GM23338 (cell line): Measurements from ENCODE around the gene ATXN2. TPM values are rescaled to one million over a fixed set of nuclear protein-coding genes. Genes with fewer than 3 reads are reported as not detected.

Experiments
- ATAC-seq: fragments of 200-7000 bp; cut with Tn5 transposase; 3 replicates; pipeline ENCODE4 v1.9.1; 2020
- DNase-seq: peaks from one replicate; pipeline ENCODE4 v3.0.0-alpha.2; 2015; ENCODE audit warnings: low spot score
- H2AFZ ChIP-seq: fragments of 200-600 bp; sonication (generic); 2 replicates; pipeline ENCODE4 v1.8.0; 2016; ENCODE audit warnings: antibody characterized with exemption, mild to moderate bottlenecking, moderate library complexity
- H3F3A ChIP-seq: fragments of 200-600 bp; sonication (generic); replicated peaks from 2 replicates; pipeline ENCODE4 v1.8.0; 2017; ENCODE audit warnings: antibody characterized with exemption, mixed run types, low read depth
- H3K27ac ChIP-seq: fragments of 200-600 bp; sonication (generic); 2 replicates; pipeline ENCODE4 v1.6.1; 2016; ENCODE audit warnings: low read depth
- H3K27me3 ChIP-seq: fragments of 200-600 bp; sonication (generic); 2 replicates; pipeline ENCODE4 v1.8.0; 2016; ENCODE audit warnings: mild to moderate bottlenecking, mixed run types, moderate library complexity; ENCODE audit not compliant: insufficient read depth
- H3K36me3 ChIP-seq: fragments of 200-600 bp; sonication (generic); 2 replicates; pipeline ENCODE4 v1.8.0; 2016; ENCODE audit warnings: mild to moderate bottlenecking; ENCODE audit not compliant: insufficient read depth
- H3K4me1 ChIP-seq: fragments of 200-600 bp; sonication (generic); 2 replicates; pipeline ENCODE4 v1.8.0; 2016; ENCODE audit warnings: mild to moderate bottlenecking, moderate library complexity; ENCODE audit not compliant: insufficient read depth
- H3K4me2 ChIP-seq: fragments of 200-600 bp; sonication (generic); 2 replicates; pipeline ENCODE4 v1.7.1; 2017; ENCODE audit warnings: mixed run types
- H3K4me3 ChIP-seq: fragments of 200-600 bp; sonication (generic); 2 replicates; pipeline ENCODE4 v1.6.1; 2016; ENCODE audit warnings: mixed run types
- H3K79me2 ChIP-seq: fragments of 200-600 bp; sonication (generic); replicated peaks from 2 replicates; pipeline ENCODE4 v1.8.0; 2017; ENCODE audit warnings: mild to moderate bottlenecking; ENCODE audit not compliant: insufficient read depth
- H3K9me2 ChIP-seq: fragments of 200-600 bp; sonication (generic); 2 replicates; pipeline ENCODE4 v1.8.0; 2017; ENCODE audit not compliant: insufficient read depth
- H4K20me1 ChIP-seq: fragments of 200-600 bp; sonication (generic); replicated peaks from 2 replicates; pipeline ENCODE4 v1.8.0; 2017; ENCODE audit warnings: mild to moderate bottlenecking; ENCODE audit not compliant: insufficient read depth
- H3K27ac Mint-ChIP-seq: 2 replicates; pipeline ENCODE4 v1.8.0; 2020; ENCODE audit warnings: inconsistent platforms, mild to moderate bottlenecking, moderate library complexity, mixed read lengths
- H3K27me3 Mint-ChIP-seq: 3 replicates; pipeline ENCODE4 v1.8.0; 2022; ENCODE audit warnings: low read depth, mild to moderate bottlenecking, moderate library complexity, mixed read lengths, inconsistent platforms; ENCODE audit not compliant: insufficient read depth, poor library complexity
- H3K36me3 Mint-ChIP-seq: 3 replicates; pipeline ENCODE4 v1.8.0; 2021; ENCODE audit warnings: low read depth, mild to moderate bottlenecking, inconsistent platforms, moderate library complexity, mixed read lengths
- H3K4me1 Mint-ChIP-seq: 3 replicates; pipeline ENCODE4 v1.8.0; 2020; ENCODE audit warnings: mild to moderate bottlenecking, inconsistent platforms, mixed read lengths
- H3K4me3 Mint-ChIP-seq: 3 replicates; pipeline ENCODE4 v1.8.0; 2021; ENCODE audit warnings: moderate library complexity, mild to moderate bottlenecking, inconsistent platforms, mixed read lengths
- H3K9me3 Mint-ChIP-seq: 3 replicates; pipeline ENCODE4 v1.8.0; 2020; ENCODE audit warnings: moderate library complexity, mild to moderate bottlenecking, inconsistent platforms, mixed read lengths
- CREB1 ChIP-seq: fragments of 250-450 bp; sonication (Bioruptor Pico); IDR thresholded peaks from 2 replicates; pipeline ENCODE4 v1.5.0; 2020; ENCODE audit warnings: low read depth, mild to moderate bottlenecking, moderate library complexity
- CTCF ChIP-seq, 2 experiments: fragments of 200-600 bp in 1 of 2; sonication (generic) in 1 of 2; conservative IDR thresholded peaks; 2 replicates each; pipeline versions ENCODE4 v1.5.1 to v1.6.1; 2016 to 2017; ENCODE audit warnings: antibody characterized with exemption in 2 of 2, low read depth in 2 of 2, mild to moderate bottlenecking in 2 of 2, moderate library complexity in 1 of 2
- EZH2 ChIP-seq: fragments of 200-600 bp; sonication (generic); IDR thresholded peaks from one replicate; pipeline ENCODE4 v1.8.0; 2017; ENCODE audit warnings: antibody characterized with exemption, mild to moderate bottlenecking, low read depth; ENCODE audit not compliant: unreplicated experiment
- EZH2phosphoT487 ChIP-seq: fragments of 200-600 bp; sonication (generic); IDR thresholded peaks from one replicate; pipeline ENCODE4 v1.8.1; 2018; ENCODE audit warnings: antibody characterized with exemption; ENCODE audit not compliant: unreplicated experiment
- NANOG ChIP-seq: IDR thresholded peaks from 2 replicates; pipeline ENCODE4 v1.6.1; 2016; ENCODE audit warnings: antibody characterized with exemption, borderline replicate concordance
- POLR2AphosphoS5 ChIP-seq: IDR thresholded peaks from 2 replicates; pipeline ENCODE4 v1.6.1; 2016; ENCODE audit warnings: antibody characterized with exemption, low read depth
- REST ChIP-seq: IDR thresholded peaks from one replicate; pipeline ENCODE4 v1.6.1; 2018; ENCODE audit warnings: antibody characterized with exemption; ENCODE audit not compliant: unreplicated experiment
- STAT1 ChIP-seq: IDR thresholded peaks from one replicate; pipeline ENCODE4 v1.6.1; 2016; ENCODE audit warnings: antibody characterized with exemption; ENCODE audit not compliant: unreplicated experiment
- ZNF331 ChIP-seq: fragments of 250-450 bp; sonication (Bioruptor Pico); IDR thresholded peaks from 2 replicates; pipeline ENCODE4 v1.5.0; 2020; ENCODE audit warnings: low read depth, mild to moderate bottlenecking, moderate library complexity
- polyA plus RNA-seq: library from polyadenylated mRNA; unstranded; fragments of >200 nt; fragmentation: Nextera tagmentation; extraction: Ambion mirVana; gene quantifications from 2 replicates; pipeline ENCODE4 v1.2.1, GENCODE V29; 2016
- total RNA-seq: library from RNA; depleted of rRNA; stranded (reverse); fragments of >200 nt; shearing (Covaris generic); gene quantifications from 2 replicates; pipeline ENCODE4 v1.2.3, GENCODE V29; 2014
- TF ChIP-seq, protein P1 (sequence below): IDR thresholded peaks from 2 replicates; pipeline ENCODE4 v1.6.1; 2016; ENCODE audit warnings: antibody characterized with exemption

Gene ATXN2
- total and polyA plus RNA-seq, 2 experiments from 2014 or later = 44.8 to 59.5 TPM

- TF ChIP-seq REST (no peak), ZNF331 (no peak), EZH2phosphoT487 (no peak), CREB1 (CRISPR knock-in tag) (no peak), CTCF (conservative IDR thresholded peaks at IDR 0.05; ENCODE audit: low read depth in 2 of 2) (no peak), NANOG (no peak), STAT1 (no peak)
Observed at GRCh38 chr12:111642681-111643426, 43.7 kb upstream of the ATXN2 start (continued).

- H3K9me2 ChIP-seq = no peaks in the 10 kb centered on the region
- peaks cover 6% of the 10 kb centered on the region; the same call in 1 of the 2 replicates for H4K20me1 ChIP-seq
- no peak for DNase-seq
- H3K4me1 ChIP-seq = peaks cover 19% of the 10 kb centered on the region; the same call in 1 of the 2 replicates
- no peak overlapping the region for H3K27ac ChIP-seq
- no peak for ATAC-seq
- no peak overlapping the region for H3K4me3 ChIP-seq
- H3K4me2 ChIP-seq = no peak overlapping the region
- no peak overlapping the region for H3K27ac Mint-ChIP-seq
- peaks cover 18% of the 10 kb centered on the region for H3K4me1 Mint-ChIP-seq
- peaks cover 3% of the 10 kb centered on the region for H3K36me3 ChIP-seq
- H3K4me3 Mint-ChIP-seq = no peak overlapping the region
- no peaks in the 10 kb centered on the region for H3K9me3 Mint-ChIP-seq
- peaks cover 10% of the 10 kb centered on the region; the same call in 1 of the 2 replicates for H3F3A ChIP-seq
- H3K27me3 ChIP-seq = no peaks in the 10 kb centered on the region
- peaks cover 6% of the 10 kb centered on the region for H3K27me3 Mint-ChIP-seq
- H2AFZ ChIP-seq = no peak overlapping the region
- H3K36me3 Mint-ChIP-seq = peaks cover 27% of the 10 kb centered on the region
- no peaks in the 10 kb centered on the region for H3K79me2 ChIP-seq
- no peak for TF ChIP-seq STAT1
- TF ChIP-seq POLR2AphosphoS5 = no peak
- no peak for TF ChIP-seq REST
- no peak for TF ChIP-seq NANOG
- no peak for TF ChIP-seq CTCF (conservative IDR thresholded peaks at IDR 0.05; ENCODE audit: low read depth in 2 of 2)
- TF ChIP-seq, protein P1, sequence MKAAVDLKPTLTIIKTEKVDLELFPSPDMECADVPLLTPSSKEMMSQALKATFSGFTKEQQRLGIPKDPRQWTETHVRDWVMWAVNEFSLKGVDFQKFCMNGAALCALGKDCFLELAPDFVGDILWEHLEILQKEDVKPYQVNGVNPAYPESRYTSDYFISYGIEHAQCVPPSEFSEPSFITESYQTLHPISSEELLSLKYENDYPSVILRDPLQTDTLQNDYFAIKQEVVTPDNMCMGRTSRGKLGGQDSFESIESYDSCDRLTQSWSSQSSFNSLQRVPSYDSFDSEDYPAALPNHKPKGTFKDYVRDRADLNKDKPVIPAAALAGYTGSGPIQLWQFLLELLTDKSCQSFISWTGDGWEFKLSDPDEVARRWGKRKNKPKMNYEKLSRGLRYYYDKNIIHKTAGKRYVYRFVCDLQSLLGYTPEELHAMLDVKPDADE = no peak
- TF ChIP-seq EZH2phosphoT487 = no peak
- no peak for TF ChIP-seq EZH2
Observed at GRCh38 chr12:111640506-111640905, 41.4 kb upstream of the ATXN2 start.
